IMR-90 (cell line): ENCODE results near the gene NES.

Experiments used
- POLR2A ChIP-seq: IDR thresholded peaks from 2 replicates; pipeline ENCODE4 v1.6.1; 2012; ENCODE audit warnings: mild to moderate bottlenecking, low read depth, low read length
- TF ChIP-seq, protein P1 (sequence below): conservative IDR thresholded peaks from 2 replicates; pipeline ENCODE4 v1.5.1; 2012; ENCODE audit warnings: mild to moderate bottlenecking, low read depth, low read length, improper control_type of control experiment

DNA sequence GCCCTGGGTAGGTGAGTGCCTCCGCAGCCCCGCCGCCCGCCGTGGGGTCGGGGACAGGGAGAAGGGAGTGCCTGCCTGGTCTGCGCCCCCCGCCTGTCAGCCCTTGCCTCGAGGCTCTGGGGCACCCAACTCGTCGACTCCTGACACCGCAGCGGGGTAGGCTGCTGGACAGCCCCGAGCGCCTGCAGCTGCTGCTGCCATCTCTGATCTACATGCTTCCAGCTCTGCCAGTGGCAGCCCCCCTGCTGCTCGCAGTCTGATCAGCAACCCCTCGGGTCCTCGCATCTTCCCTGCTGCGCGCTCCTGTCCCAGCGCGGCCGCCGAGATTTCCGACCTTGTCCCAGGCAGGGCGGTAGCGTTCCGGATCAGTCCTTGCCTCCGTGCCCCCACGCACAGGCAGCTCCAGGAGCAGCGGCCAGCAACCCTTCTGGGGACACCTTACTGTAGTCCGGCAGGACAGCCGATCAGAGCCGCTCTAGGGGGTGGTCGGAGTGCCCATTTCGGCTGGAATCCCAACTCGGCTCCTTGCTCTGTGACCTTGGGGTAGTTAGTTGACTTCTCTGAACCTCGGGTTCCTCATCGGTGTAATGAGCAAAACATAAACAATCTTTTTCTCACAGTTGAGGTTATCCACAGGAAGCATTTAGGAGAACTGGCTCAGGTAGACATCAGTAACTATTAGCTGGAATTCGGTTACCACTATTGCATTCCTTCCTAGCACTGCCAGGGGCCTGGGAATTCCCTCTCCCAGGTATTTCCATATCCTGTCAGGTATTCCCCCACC lies 34.8 kb downstream of the NES start:
- TF ChIP-seq, protein P1, sequence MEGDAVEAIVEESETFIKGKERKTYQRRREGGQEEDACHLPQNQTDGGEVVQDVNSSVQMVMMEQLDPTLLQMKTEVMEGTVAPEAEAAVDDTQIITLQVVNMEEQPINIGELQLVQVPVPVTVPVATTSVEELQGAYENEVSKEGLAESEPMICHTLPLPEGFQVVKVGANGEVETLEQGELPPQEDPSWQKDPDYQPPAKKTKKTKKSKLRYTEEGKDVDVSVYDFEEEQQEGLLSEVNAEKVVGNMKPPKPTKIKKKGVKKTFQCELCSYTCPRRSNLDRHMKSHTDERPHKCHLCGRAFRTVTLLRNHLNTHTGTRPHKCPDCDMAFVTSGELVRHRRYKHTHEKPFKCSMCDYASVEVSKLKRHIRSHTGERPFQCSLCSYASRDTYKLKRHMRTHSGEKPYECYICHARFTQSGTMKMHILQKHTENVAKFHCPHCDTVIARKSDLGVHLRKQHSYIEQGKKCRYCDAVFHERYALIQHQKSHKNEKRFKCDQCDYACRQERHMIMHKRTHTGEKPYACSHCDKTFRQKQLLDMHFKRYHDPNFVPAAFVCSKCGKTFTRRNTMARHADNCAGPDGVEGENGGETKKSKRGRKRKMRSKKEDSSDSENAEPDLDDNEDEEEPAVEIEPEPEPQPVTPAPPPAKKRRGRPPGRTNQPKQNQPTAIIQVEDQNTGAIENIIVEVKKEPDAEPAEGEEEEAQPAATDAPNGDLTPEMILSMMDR, result no peak
- no peak for TF ChIP-seq POLR2A
